ENCODE measurements around the gene UNC80.

UNC80 gene

GRCh38 chr2:209824391-209824790, 52.8 kb downstream of the UNC80 start:
- Histone ChIP-seq H4K20me1 (no peaks in the 10 kb centered on the region), H3K27ac (no peak overlapping the region), H3K4me3 (no peak overlapping the region), H3K4me2 (no peak overlapping the region), H3K4me1 (peaks cover 0 to 12% (median 0%) of the 10 kb centered on the region in 10 experiments; a peak in 3 of 20 replicates), H3K9ac (no peak overlapping the region), H3K36me3 (no peaks in the 10 kb centered on the region), H3K9me3 (replicated peaks in 1 of 11) (no peaks in the 10 kb centered on the region), H3K27me3 (no peaks in the 10 kb centered on the region)
- TF ChIP-seq Cebpa-rat (IDR thresholded peaks at IDR 0.05): no peak

GRCh38 chr2:209830722-209831465, 59.3 kb downstream of the UNC80 start:
- TF ChIP-seq Cebpa-rat (IDR thresholded peaks at IDR 0.05): no peak
- Histone ChIP-seq H3K9ac (no peak overlapping the region), H3K9me3 (replicated peaks in 1 of 11) (no peaks in the 10 kb centered on the region), H3K4me1 (no peaks in the 10 kb centered on the region), H3K36me3 (no peaks in the 10 kb centered on the region), H3K4me3 (no peak overlapping the region), H3K27ac (no peak overlapping the region), H3K27me3 (no peaks in the 10 kb centered on the region), H4K20me1 (no peaks in the 10 kb centered on the region), H3K4me2 (no peak overlapping the region)

- Histone ChIP-seq H3K4me3 (no peak overlapping the region), H3K9me3 (replicated peaks in 1 of 11) (no peaks in the 10 kb centered on the region), H3K27ac (no peak overlapping the region), H3K4me2 (no peak overlapping the region), H3K4me1 (no peaks in the 10 kb centered on the region), H3K9ac (no peak overlapping the region), H3K36me3 (no peaks in the 10 kb centered on the region), H3K27me3 (no peaks in the 10 kb centered on the region), H4K20me1 (no peaks in the 10 kb centered on the region)
- TF ChIP-seq Cebpa-rat (IDR thresholded peaks at IDR 0.05): no peak
These were observed 63.1 kb downstream of the UNC80 start for GRCh38 chr2:209834767-209835166.

GRCh38 chr2:209840434-209840833, 68.8 kb downstream of the UNC80 start:
- Histone ChIP-seq H3K27me3 (no peaks in the 10 kb centered on the region), H3K27ac (no peak overlapping the region), H3K36me3 (no peaks in the 10 kb centered on the region), H3K9me3 (replicated peaks in 1 of 11) (peaks cover 0 to 7% (median 0%) of the 10 kb centered on the region in 11 experiments; a peak in 1 of 22 replicates), H3K4me3 (no peak overlapping the region), H3K4me2 (no peak overlapping the region), H3K4me1 (peaks cover 0 to 10% (median 9%) of the 10 kb centered on the region in 10 experiments; a peak in 12 of 20 replicates), H3K9ac (no peak overlapping the region), H4K20me1 (no peaks in the 10 kb centered on the region)
- no peak for TF ChIP-seq Cebpa-rat (IDR thresholded peaks at IDR 0.05)

GRCh38 chr2:209845666-209846065, 74.0 kb downstream of the UNC80 start:
- Histone ChIP-seq H3K9ac (no peak overlapping the region), H3K4me2 (peak overlapping the region in 8 of 11 experiments; percentile 34 to 76 (median 57); a peak in 13 of 22 replicates), H3K4me3 (no peak overlapping the region; a peak in 1 of 20 replicates), H4K20me1 (no peaks in the 10 kb centered on the region), H3K4me1 (peaks cover 0 to 19% (median 14%) of the 10 kb centered on the region in 10 experiments; a peak in 12 of 20 replicates), H3K9me3 (replicated peaks in 1 of 11) (peaks cover 0 to 7% (median 0%) of the 10 kb centered on the region in 11 experiments; a peak in 1 of 22 replicates), H3K36me3 (no peaks in the 10 kb centered on the region), H3K27ac (peak overlapping the region in 2 of 11 experiments; percentile 19 to 36; a peak in 2 of 22 replicates), H3K27me3 (no peaks in the 10 kb centered on the region)
- TF ChIP-seq Cebpa-rat (IDR thresholded peaks at IDR 0.05): peak in 3 of 11 experiments; percentile 33 to 87 (median 86); a peak in 6 of 22 replicates

GRCh38 chr2:209864716-209865295, 93.2 kb downstream of the UNC80 start:
- Histone ChIP-seq H3K4me2 (no peak overlapping the region), H3K4me3 (no peak overlapping the region), H3K4me1 (no peaks in the 10 kb centered on the region), H3K9ac (no peak overlapping the region), H3K27me3 (no peaks in the 10 kb centered on the region), H3K36me3 (no peaks in the 10 kb centered on the region), H3K27ac (no peak overlapping the region), H4K20me1 (no peaks in the 10 kb centered on the region), H3K9me3 (replicated peaks in 1 of 11) (peaks cover 0 to 9% (median 0%) of the 10 kb centered on the region in 11 experiments; a peak in 3 of 22 replicates)
- no peak for TF ChIP-seq Cebpa-rat (IDR thresholded peaks at IDR 0.05)

GRCh38 chr2:209868271-209868994, 96.8 kb downstream of the UNC80 start:
- H3K9ac ChIP-seq: no peak overlapping the region
- no peak for TF ChIP-seq Cebpa-rat (IDR thresholded peaks at IDR 0.05)
- H3K27me3 ChIP-seq: no peaks in the 10 kb centered on the region
- H4K20me1 ChIP-seq: no peaks in the 10 kb centered on the region
- H3K4me2 ChIP-seq: no peak overlapping the region
- H3K9me3 ChIP-seq (replicated peaks in 1 of 11): peaks cover 0 to 9% (median 0%) of the 10 kb centered on the region in 11 experiments; a peak in 3 of 22 replicates
- H3K4me1 ChIP-seq: no peaks in the 10 kb centered on the region
- no peak overlapping the region for H3K27ac ChIP-seq
- no peak overlapping the region for H3K4me3 ChIP-seq
- no peaks in the 10 kb centered on the region for H3K36me3 ChIP-seq

- H3K4me2 ChIP-seq: no peak overlapping the region
- no peak overlapping the region for H3K9ac ChIP-seq
- H3K27me3 ChIP-seq: no peaks in the 10 kb centered on the region
- no peaks in the 10 kb centered on the region for H4K20me1 ChIP-seq
- H3K4me3 ChIP-seq: no peak overlapping the region
- H3K4me1 ChIP-seq: no peaks in the 10 kb centered on the region
- H3K27ac ChIP-seq: no peak overlapping the region
- no peak for TF ChIP-seq Cebpa-rat (IDR thresholded peaks at IDR 0.05)
- H3K36me3 ChIP-seq: no peaks in the 10 kb centered on the region
- 0 out of 22 replicates have a peak, but pooled peaks cover 0 to under 1% (median 0%) of the 10 kb centered on the region in 11 experiments for H3K9me3 ChIP-seq (replicated peaks in 1 of 11)
These were observed 98.4 kb downstream of the UNC80 start for GRCh38 chr2:209870067-209870466.

- no peaks in the 10 kb centered on the region for H3K4me1 ChIP-seq
- H3K27me3 ChIP-seq: no peaks in the 10 kb centered on the region
- no peak overlapping the region for H3K9ac ChIP-seq
- no peak overlapping the region for H3K4me2 ChIP-seq
- no peaks in the 10 kb centered on the region for H3K9me3 ChIP-seq (replicated peaks in 1 of 11)
- no peak overlapping the region for H3K4me3 ChIP-seq
- H3K27ac ChIP-seq: no peak overlapping the region
- no peaks in the 10 kb centered on the region for H3K36me3 ChIP-seq
- no peak for TF ChIP-seq Cebpa-rat (IDR thresholded peaks at IDR 0.05)
- H4K20me1 ChIP-seq: no peaks in the 10 kb centered on the region
These were observed 101.0 kb downstream of the UNC80 start for GRCh38 chr2:209872675-209873074.

Data from BLaER1 treated with 17β-estradiol and CSF1 and Interleukin-3, amounts not matched to agents 10 nM and 100 nM (cell line).